IMR-90 (cell line): Measurements from ENCODE around the gene C1QTNF1.

Experiments used
- CEBPB ChIP-seq: IDR thresholded peaks from 2 replicates; pipeline ENCODE4 v1.6.1; 2012; ENCODE audit warnings: low read depth, low read length, improper control_type of control experiment
- CTCF ChIP-seq: conservative IDR thresholded peaks from 2 replicates; pipeline ENCODE4 v1.5.1; 2012; ENCODE audit warnings: mild to moderate bottlenecking, low read depth, low read length, improper control_type of control experiment
- ELK1 ChIP-seq: fragments of 150-350 bp; IDR thresholded peaks from 2 replicates; pipeline ENCODE4 v1.6.1; 2016; ENCODE audit warnings: low read depth, mild to moderate bottlenecking, low read length, moderate library complexity, borderline replicate concordance
- POLR2A ChIP-seq: IDR thresholded peaks from 2 replicates; pipeline ENCODE4 v1.6.1; 2012; ENCODE audit warnings: mild to moderate bottlenecking, low read depth, low read length
- RCOR1 ChIP-seq: IDR thresholded peaks from 2 replicates; pipeline ENCODE4 v1.6.1; 2012; ENCODE audit warnings: mild to moderate bottlenecking, low read length, improper control_type of control experiment; ENCODE audit not compliant: insufficient replicate concordance

- TF ChIP-seq CTCF: no peak
- TF ChIP-seq POLR2A: no peak
- TF ChIP-seq ELK1: no peak
- TF ChIP-seq RCOR1: no peak
- no peak for TF ChIP-seq CEBPB
Measured at GRCh38 chr17:79050551-79050950, 26.6 kb downstream of the C1QTNF1 start.
